OCI-LY1 (cell line): ENCODE measurements around the gene HERC6.

Source experiments
- H2AFZ ChIP-seq: fragments of 200-600 bp; sonication (generic), shearing (Covaris generic); 2 replicates; pipeline ENCODE4 v1.6.0; 2014; ENCODE audit warnings: antibody characterized with exemption, mild to moderate bottlenecking, low read length
- H3F3A ChIP-seq: fragments of 200-600 bp; sonication (generic), shearing (Covaris generic); 2 replicates; pipeline ENCODE4 v1.6.0; 2014; ENCODE audit warnings: mild to moderate bottlenecking, antibody characterized with exemption, low read length, moderate library complexity; ENCODE audit not compliant: insufficient read depth
- H3K27ac ChIP-seq: fragments of 200-600 bp; sonication (generic); 2 replicates; pipeline ENCODE4 v1.5.1; 2014; ENCODE audit warnings: low read length, mixed run types, mild to moderate bottlenecking, low read depth; ENCODE audit not compliant: poor library complexity, severe bottlenecking
- H3K27me3 ChIP-seq: fragments of 200-600 bp; sonication (generic); 2 replicates; pipeline ENCODE4 v1.6.0; 2014; ENCODE audit warnings: antibody characterized with exemption, mild to moderate bottlenecking, low read length, moderate library complexity; ENCODE audit not compliant: insufficient read depth
- H3K36me3 ChIP-seq: fragments of 200-600 bp; sonication (generic); 2 replicates; pipeline ENCODE4 v1.6.1; 2014; ENCODE audit warnings: mild to moderate bottlenecking, antibody characterized with exemption, low read length, moderate library complexity, mixed read lengths; ENCODE audit not compliant: insufficient read depth
- H3K4me1 ChIP-seq: fragments of 200-600 bp; sonication (generic); 2 replicates; pipeline ENCODE4 v1.5.1; 2014; ENCODE audit warnings: mild to moderate bottlenecking, low read length, moderate library complexity; ENCODE audit not compliant: insufficient read depth, severe bottlenecking
- H3K4me2 ChIP-seq: fragments of 200-600 bp; sonication (generic), shearing (Covaris generic); 2 replicates; pipeline ENCODE4 v1.6.1; 2014; ENCODE audit warnings: low read length
- H3K4me3 ChIP-seq: fragments of 200-600 bp; sonication (generic); 2 replicates; pipeline ENCODE4 v1.5.1; 2014; ENCODE audit warnings: low read length, low read depth, mild to moderate bottlenecking, mixed read lengths; ENCODE audit not compliant: poor library complexity, severe bottlenecking
- H3K79me2 ChIP-seq: fragments of 200-600 bp; shearing (Covaris generic); 2 replicates; pipeline ENCODE4 v1.6.1; 2016; ENCODE audit warnings: mixed run types, low read length, mixed read lengths; ENCODE audit not compliant: insufficient read depth
- H3K9ac ChIP-seq: fragments of 200-600 bp; sonication (generic), shearing (Covaris generic); 2 replicates; pipeline ENCODE4 v1.6.1; 2014; ENCODE audit warnings: mild to moderate bottlenecking, low read length, mixed read lengths
- H3K9me2 ChIP-seq: fragments of 200-600 bp; sonication (generic), shearing (Covaris generic); 2 replicates; pipeline ENCODE4 v1.6.1; 2014; ENCODE audit warnings: low read depth, mild to moderate bottlenecking, low read length, mixed read lengths
- H3K9me3 ChIP-seq: fragments of 200-600 bp; shearing (Covaris generic); 2 replicates; pipeline ENCODE4 v1.6.1; 2014; ENCODE audit warnings: low read length, mixed read lengths
- H4K20me1 ChIP-seq: fragments of 200-600 bp; sonication (generic), shearing (Covaris generic); 2 replicates; pipeline ENCODE4 v1.6.0; 2016; ENCODE audit warnings: mild to moderate bottlenecking, low read length; ENCODE audit not compliant: insufficient read depth
- CTCF ChIP-seq: fragments of 200-600 bp; sonication (generic), shearing (Covaris generic); IDR thresholded peaks from 2 replicates; pipeline ENCODE4 v1.5.1; 2017; ENCODE audit warnings: mild to moderate bottlenecking, antibody characterized with exemption, low read length, moderate library complexity, mixed read lengths
- EZH2 ChIP-seq: fragments of 200-600 bp; sonication (generic), shearing (Covaris generic); IDR thresholded peaks from 2 replicates; pipeline ENCODE4 v1.8.0; 2017; ENCODE audit warnings: borderline replicate concordance, mixed run types, mild to moderate bottlenecking, antibody characterized with exemption, low read length, moderate library complexity, mixed read lengths

The HERC6 gene

GRCh38 chr4:88467392-88467791, 88.7 kb downstream of the HERC6 start:
- no peaks in the 10 kb centered on the region for H3K27me3 ChIP-seq
- no peaks in the 10 kb centered on the region for H3K9me3 ChIP-seq
- no peaks in the 10 kb centered on the region for H3K79me2 ChIP-seq
- H3K4me3 ChIP-seq, result no peak overlapping the region
- H3K27ac ChIP-seq, result no peak overlapping the region
- no peak for TF ChIP-seq EZH2
- TF ChIP-seq CTCF, result no peak
- no peak overlapping the region for H3K4me2 ChIP-seq
- H3F3A ChIP-seq, result no peaks in the 10 kb centered on the region
- no peak overlapping the region for H2AFZ ChIP-seq
- no peaks in the 10 kb centered on the region for H4K20me1 ChIP-seq
- no peaks in the 10 kb centered on the region for H3K36me3 ChIP-seq
- no peaks in the 10 kb centered on the region for H3K9me2 ChIP-seq
- no peak overlapping the region for H3K9ac ChIP-seq
- no peaks in the 10 kb centered on the region for H3K4me1 ChIP-seq

GRCh38 chr4:88477229-88477860, 98.7 kb downstream of the HERC6 start:
- no peaks in the 10 kb centered on the region for H3K79me2 ChIP-seq
- H3F3A ChIP-seq, result no peaks in the 10 kb centered on the region
- no peaks in the 10 kb centered on the region for H3K9me2 ChIP-seq
- H3K9me3 ChIP-seq, result no peaks in the 10 kb centered on the region
- H3K4me3 ChIP-seq, result no peak overlapping the region
- H3K9ac ChIP-seq, result no peak overlapping the region
- no peak overlapping the region for H3K4me2 ChIP-seq
- no peaks in the 10 kb centered on the region for H3K4me1 ChIP-seq
- TF ChIP-seq CTCF, result no peak
- no peak for TF ChIP-seq EZH2
- H4K20me1 ChIP-seq, result no peaks in the 10 kb centered on the region
- no peaks in the 10 kb centered on the region for H3K27me3 ChIP-seq
- H2AFZ ChIP-seq, result no peak overlapping the region
- H3K27ac ChIP-seq, result no peak overlapping the region
- no peaks in the 10 kb centered on the region for H3K36me3 ChIP-seq

- no peaks in the 10 kb centered on the region for H4K20me1 ChIP-seq
- no peaks in the 10 kb centered on the region for H3K9me2 ChIP-seq
- no peaks in the 10 kb centered on the region for H3K27me3 ChIP-seq
- H3K4me2 ChIP-seq, result no peak overlapping the region
- no peaks in the 10 kb centered on the region for H3K9me3 ChIP-seq
- H3K9ac ChIP-seq, result no peak overlapping the region
- H3F3A ChIP-seq, result no peaks in the 10 kb centered on the region
- H2AFZ ChIP-seq, result no peak overlapping the region
- no peaks in the 10 kb centered on the region for H3K36me3 ChIP-seq
- H3K79me2 ChIP-seq, result no peaks in the 10 kb centered on the region
- no peak overlapping the region for H3K27ac ChIP-seq
- no peak overlapping the region for H3K4me3 ChIP-seq
- no peaks in the 10 kb centered on the region for H3K4me1 ChIP-seq
- TF ChIP-seq EZH2 (no peak), CTCF (no peak)
Observed at GRCh38 chr4:88478247-88478646, 99.6 kb downstream of the HERC6 start.
